ENCODE results near the gene FMO1.

Gene FMO1

GRCh38 chr1:171258943-171259342, 10.6 kb downstream of the FMO1 start:
- TF ChIP-seq FOXP2 (optimal IDR thresholded peaks at IDR 0.05; ENCODE audit: borderline replicate concordance, extremely low read depth, extremely low read length, insufficient read depth) (no peak), SIN3A (IDR thresholded peaks at IDR 0.05; ENCODE audit: borderline replicate concordance, insufficient read depth, low read length) (no peak), TAF1 (IDR thresholded peaks at IDR 0.05; ENCODE audit: borderline replicate concordance, insufficient read depth, low read length) (no peak), REST (IDR thresholded peaks at IDR 0.05; ENCODE audit: insufficient read depth in 1 of 2, low read depth in 2 of 2, low read length in 2 of 2) (no peak), POLR2AphosphoS5 (IDR thresholded peaks at IDR 0.05; ENCODE audit: low read depth, low read length) (no peak)

- TF ChIP-seq POLR2AphosphoS5 (IDR thresholded peaks at IDR 0.05; ENCODE audit: low read depth, low read length), result no peak
- TF ChIP-seq REST (IDR thresholded peaks at IDR 0.05; ENCODE audit: insufficient read depth in 1 of 2, low read depth in 2 of 2, low read length in 2 of 2), result no peak
- TF ChIP-seq FOXP2 (optimal IDR thresholded peaks at IDR 0.05; ENCODE audit: borderline replicate concordance, extremely low read depth, extremely low read length, insufficient read depth), result no peak
- no peak for TF ChIP-seq TAF1 (IDR thresholded peaks at IDR 0.05; ENCODE audit: borderline replicate concordance, insufficient read depth, low read length)
- no peak for TF ChIP-seq SIN3A (IDR thresholded peaks at IDR 0.05; ENCODE audit: borderline replicate concordance, insufficient read depth, low read length)
These were observed 13.0 kb downstream of the FMO1 start for GRCh38 chr1:171261336-171261735.

GRCh38 chr1:171263901-171264300, 15.6 kb downstream of the FMO1 start:
- TF ChIP-seq SIN3A (IDR thresholded peaks at IDR 0.05; ENCODE audit: borderline replicate concordance, insufficient read depth, low read length) (no peak), REST (IDR thresholded peaks at IDR 0.05; ENCODE audit: insufficient read depth in 1 of 2, low read depth in 2 of 2, low read length in 2 of 2) (no peak), FOXP2 (optimal IDR thresholded peaks at IDR 0.05; ENCODE audit: borderline replicate concordance, extremely low read depth, extremely low read length, insufficient read depth) (no peak), POLR2AphosphoS5 (IDR thresholded peaks at IDR 0.05; ENCODE audit: low read depth, low read length) (no peak), TAF1 (IDR thresholded peaks at IDR 0.05; ENCODE audit: borderline replicate concordance, insufficient read depth, low read length) (no peak)

- TF ChIP-seq TAF1 (IDR thresholded peaks at IDR 0.05; ENCODE audit: borderline replicate concordance, insufficient read depth, low read length) (no peak), FOXP2 (optimal IDR thresholded peaks at IDR 0.05; ENCODE audit: borderline replicate concordance, extremely low read depth, extremely low read length, insufficient read depth) (no peak), POLR2AphosphoS5 (IDR thresholded peaks at IDR 0.05; ENCODE audit: low read depth, low read length) (no peak), SIN3A (IDR thresholded peaks at IDR 0.05; ENCODE audit: borderline replicate concordance, insufficient read depth, low read length) (no peak), REST (IDR thresholded peaks at IDR 0.05; ENCODE audit: insufficient read depth in 1 of 2, low read depth in 2 of 2, low read length in 2 of 2) (no peak)
These were observed 17.4 kb downstream of the FMO1 start for GRCh38 chr1:171265686-171266085.

- no peak for TF ChIP-seq POLR2AphosphoS5 (IDR thresholded peaks at IDR 0.05; ENCODE audit: low read depth, low read length)
- TF ChIP-seq TAF1 (IDR thresholded peaks at IDR 0.05; ENCODE audit: borderline replicate concordance, insufficient read depth, low read length), result no peak
- no peak for TF ChIP-seq FOXP2 (optimal IDR thresholded peaks at IDR 0.05; ENCODE audit: borderline replicate concordance, extremely low read depth, extremely low read length, insufficient read depth)
- TF ChIP-seq REST (IDR thresholded peaks at IDR 0.05; ENCODE audit: insufficient read depth in 1 of 2, low read depth in 2 of 2, low read length in 2 of 2), result no peak
- TF ChIP-seq SIN3A (IDR thresholded peaks at IDR 0.05; ENCODE audit: borderline replicate concordance, insufficient read depth, low read length), result no peak
These were observed 18.6 kb downstream of the FMO1 start for GRCh38 chr1:171266930-171267329.

All from PFSK-1 (cell line).